Activated CD4-positive, alpha-beta T cell treated with anti-CD3 and anti-CD28 coated beads, Interleukin-2, amount 10 ng/mL, durations not matched to agents 7 days and 5 days (primary cell): ENCODE measurements around the gene SDHD. TPM values are rescaled to one million over a fixed set of nuclear protein-coding genes. Genes with fewer than 3 reads are reported as not detected.

Source experiments
- total RNA-seq, 2 experiments: library from RNA; stranded (reverse); gene quantifications; one replicate each; pipeline ENCODE4 v1.2.3, GENCODE V29; 2021

SDHD gene
- total RNA-seq, 2 experiments from 2014 or later, result 87.6 to 97.1 TPM

Other genes with a start within 250 kb of the SDHD start
- gene ALG9, start 215.3 kb upstream of the SDHD start, total RNA-seq, result 10 to 100 TPM; 22.9 to 31.7 TPM
- 1 to 10 TPM; 4.2 to 5.1 TPM for gene FDXACB1, start 207.7 kb upstream of the SDHD start, total RNA-seq
- 10 to 100 TPM; 18.3 to 26.5 TPM for gene CFAP68, start 207.3 kb upstream of the SDHD start, total RNA-seq
- not detected for gene CRYAB, start 175.1 kb upstream of the SDHD start, total RNA-seq
- gene HSPB2, start 174.1 kb upstream of the SDHD start, total RNA-seq, result not detected
- under 1 TPM in 1 of 2 experiments, not detected in 1; 0.27 TPM for gene C11orf52, start 168.0 kb upstream of the SDHD start, total RNA-seq
- 1 to 10 TPM; 3.1 to 4.1 TPM for gene DIXDC1, start 149.5 kb upstream of the SDHD start, total RNA-seq
- 10 to 100 TPM; 27.7 to 31.6 TPM for gene DLAT, start 61.5 kb upstream of the SDHD start, total RNA-seq
- gene PIH1D2, start 12.9 kb upstream of the SDHD start, total RNA-seq, result under 1 TPM in 1 of 2 experiments, not detected in 1; 0.27 TPM
- 10 to 100 TPM; 25.3 to 25.6 TPM for gene NKAPD1, start 12.6 kb upstream of the SDHD start, total RNA-seq
- 10 to 100 TPM; 46.4 to 51.4 TPM for gene TIMM8B, start 117 bp upstream of the SDHD start, total RNA-seq
- under 1 TPM in 1 of 2 experiments, not detected in 1; 0.17 TPM for gene IL18, start 77.2 kb downstream of the SDHD start, total RNA-seq
- under 1 TPM; 0.20 to 0.35 TPM for gene TEX12, start 80.5 kb downstream of the SDHD start, total RNA-seq
- 1 to 10 TPM; 1.2 to 2.4 TPM for gene BCO2, start 88.6 kb downstream of the SDHD start, total RNA-seq
- gene PTS, start 139.6 kb downstream of the SDHD start, total RNA-seq, result 10 to 100 TPM; 18.6 to 19.8 TPM
- gene PLET1, start 174.0 kb downstream of the SDHD start, total RNA-seq, result not detected